GM12874 (cell line): ENCODE data around the gene MFNG.

Source experiments
- CTCF ChIP-seq: IDR thresholded peaks from 2 replicates; pipeline ENCODE4 v1.5.1; 2011; ENCODE audit warnings: low read depth, mild to moderate bottlenecking, control low read depth, low read length, moderate library complexity; ENCODE audit not compliant: insufficient read depth

Gene MFNG, protein sequence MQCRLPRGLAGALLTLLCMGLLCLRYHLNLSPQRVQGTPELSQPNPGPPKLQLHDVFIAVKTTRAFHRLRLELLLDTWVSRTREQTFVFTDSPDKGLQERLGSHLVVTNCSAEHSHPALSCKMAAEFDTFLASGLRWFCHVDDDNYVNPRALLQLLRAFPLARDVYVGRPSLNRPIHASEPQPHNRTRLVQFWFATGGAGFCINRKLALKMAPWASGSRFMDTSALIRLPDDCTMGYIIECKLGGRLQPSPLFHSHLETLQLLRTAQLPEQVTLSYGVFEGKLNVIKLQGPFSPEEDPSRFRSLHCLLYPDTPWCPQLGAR

GRCh38 chr22:37486224-37486845, at the start of gene MFNG:
Gene MFNG, minus strand, starts transcription at chr22:37486384. Its CDS starts 207 bp downstream, at chr22:37486177.
- no peak for TF ChIP-seq CTCF

DNA sequence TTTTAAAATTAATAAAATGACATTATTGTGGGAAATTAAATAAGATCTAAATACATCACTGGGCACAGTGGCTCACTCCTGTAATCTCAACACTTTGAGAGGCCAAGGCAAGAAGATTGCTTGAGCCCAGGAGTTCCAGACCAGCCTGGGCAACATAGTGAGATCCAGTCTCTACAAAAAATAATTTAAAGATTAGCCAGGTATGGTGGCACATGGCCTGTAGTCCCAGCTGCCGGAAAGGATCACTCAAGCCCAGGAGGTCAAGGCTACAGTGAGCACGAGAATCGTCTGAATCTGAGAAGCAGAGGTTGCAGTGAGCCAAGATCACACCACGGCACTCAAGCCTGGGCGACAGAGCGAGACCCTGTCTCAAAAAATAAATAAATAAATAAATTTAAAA, 49.0 kb upstream of the MFNG start:
- TF ChIP-seq CTCF, result no peak

- no peak for TF ChIP-seq CTCF
These were observed 48.3 kb upstream of the MFNG start for GRCh38 chr22:37534445-37534844.

DNA sequence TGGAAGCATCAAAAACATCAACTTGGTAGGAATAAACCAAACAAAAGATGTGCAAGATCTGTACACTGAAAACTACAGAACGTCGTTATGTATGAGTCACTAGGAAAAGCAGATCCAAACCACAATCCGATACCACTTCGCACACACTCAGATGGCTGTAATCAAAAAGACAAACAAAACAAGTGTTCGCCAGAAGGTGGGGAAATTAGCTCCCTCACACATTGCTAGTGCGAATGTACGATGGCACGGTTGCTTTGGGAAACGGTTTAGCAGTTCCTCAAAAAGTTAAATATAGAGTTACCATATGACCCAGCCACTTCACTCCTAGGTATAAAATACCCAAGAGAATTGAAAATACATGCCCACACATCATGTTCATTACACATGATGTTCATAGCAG, 47.8 kb upstream of the MFNG start:
- no peak for TF ChIP-seq CTCF

GRCh38 chr22:37529652-37530345, 43.6 kb upstream of the MFNG start:
- no peak for TF ChIP-seq CTCF

DNA sequence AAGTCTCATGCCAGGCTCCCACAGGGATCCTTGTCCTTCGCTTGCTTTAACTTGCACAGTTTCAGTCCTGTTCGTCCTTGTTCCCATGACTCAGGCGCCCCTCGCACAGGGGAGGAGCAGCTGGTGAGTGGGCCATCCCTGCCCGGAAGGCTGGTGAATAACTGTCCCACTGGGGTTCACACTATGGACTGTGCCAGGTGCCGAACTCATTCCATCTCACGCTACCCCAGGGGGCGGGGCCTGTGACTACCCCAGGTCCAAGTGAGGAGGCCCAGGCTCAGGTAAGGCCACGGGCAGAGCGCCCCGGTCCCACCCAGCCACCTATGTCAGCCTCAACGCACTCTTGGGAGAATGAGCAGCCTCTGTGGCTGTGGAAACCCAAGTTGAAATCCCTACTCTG, 40.2 kb upstream of the MFNG start:
- TF ChIP-seq CTCF, result no peak

DNA sequence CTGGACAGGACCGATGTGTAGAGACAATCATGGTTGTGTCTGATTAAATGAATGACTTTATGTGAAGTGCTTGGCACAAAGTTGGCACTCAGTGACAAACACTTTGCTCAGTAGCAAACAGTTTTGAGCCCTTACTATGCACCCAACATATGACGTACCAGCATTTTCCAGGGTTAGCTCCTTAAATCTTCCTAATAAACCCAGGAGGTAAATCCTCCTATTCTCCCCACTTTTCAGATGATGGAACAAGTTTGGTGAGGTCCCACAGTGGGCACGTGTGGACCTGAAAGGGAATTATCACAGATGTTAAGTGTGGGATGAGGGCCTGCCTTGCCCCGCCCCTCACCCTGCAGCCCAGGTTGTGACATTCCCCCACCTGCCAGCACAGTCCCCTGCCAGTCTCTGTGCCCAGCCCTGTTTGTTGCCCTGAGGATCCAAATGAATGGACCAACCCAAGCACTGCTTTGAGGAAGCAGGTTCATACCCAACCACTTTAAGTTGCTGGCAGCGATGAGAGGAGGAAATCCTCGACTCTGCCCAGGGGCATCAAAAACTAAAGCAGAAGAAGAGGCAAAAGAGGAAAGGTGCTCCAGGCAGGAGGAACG, 39.7 kb upstream of the MFNG start:
- TF ChIP-seq CTCF, result no peak
